WTC11 (cell line): ENCODE data around the gene PRSS33. TPM values are rescaled to one million over a fixed set of nuclear protein-coding genes. Genes with fewer than 3 reads are reported as not detected.

ENCODE experiments used
- ATAC-seq: fragments of 200-7000 bp; cut with Tn5 transposase; 2 replicates; pipeline ENCODE4 v1.10.0; 2021; ENCODE audit warnings: mild to moderate bottlenecking, moderate library complexity
- CTCF ChIA-PET: fragments of 300-600 bp; sonication (Branson Sonifier 250); formaldehyde crosslinking; loops from one replicate; lab custom pipeline; 2021; ENCODE audit warnings: antibody characterized with exemption; lab: Charles Lee
- POLR2A ChIA-PET: fragments of 350-600 bp; sonication (Branson Sonifier 250); formaldehyde crosslinking; loops from one replicate; lab custom pipeline; 2021; ENCODE audit warnings: antibody characterized with exemption; lab: Charles Lee
- DNase-seq: peaks from one replicate; pipeline ENCODE4 v3.0.0; 2021; ENCODE audit warnings: low spot score
- H3K27ac Mint-ChIP-seq: 2 replicates; pipeline ENCODE4 v1.8.0; 2021; ENCODE audit warnings: mixed read lengths
- H3K27me3 Mint-ChIP-seq: 2 replicates; pipeline ENCODE4 v1.8.0; 2021; ENCODE audit warnings: low read depth, mild to moderate bottlenecking, moderate library complexity, mixed read lengths
- H3K36me3 Mint-ChIP-seq: 2 replicates; pipeline ENCODE4 v1.8.0; 2021; ENCODE audit warnings: mixed read lengths
- H3K4me1 Mint-ChIP-seq: 2 replicates; pipeline ENCODE4 v1.8.0; 2022; ENCODE audit warnings: mixed read lengths
- H3K4me3 Mint-ChIP-seq: 2 replicates; pipeline ENCODE4 v1.8.0; 2021; ENCODE audit warnings: mild to moderate bottlenecking, moderate library complexity, mixed read lengths
- H3K9me3 Mint-ChIP-seq: 2 replicates; pipeline ENCODE4 v1.8.0; 2021; ENCODE audit warnings: mixed read lengths
- ATF3 ChIP-seq: sonication (generic); formaldehyde crosslinking; conservative IDR thresholded peaks from 2 replicates; pipeline ENCODE4 v1.8.1; 2022; ENCODE audit warnings: mild to moderate bottlenecking, missing genetic modification reagents
- CREB1 ChIP-seq: sonication (generic); formaldehyde crosslinking; IDR thresholded peaks from 2 replicates; pipeline ENCODE4 v1.8.0; 2023; ENCODE audit warnings: mild to moderate bottlenecking, missing genetic modification reagents
- CTCF ChIP-seq: fragments of 200-600 bp; IDR thresholded peaks from 2 replicates; pipeline ENCODE4 v1.8.0; 2022; ENCODE audit warnings: antibody characterized with exemption
- FOXJ3 ChIP-seq: sonication (generic); formaldehyde crosslinking; IDR thresholded peaks from 2 replicates; pipeline ENCODE4 v1.9.0; 2021; ENCODE audit warnings: missing genetic modification reagents, mild to moderate bottlenecking, borderline replicate concordance
- GRHL2 ChIP-seq: fragments of 250-450 bp; sonication (Bioruptor Pico); IDR thresholded peaks from 2 replicates; pipeline ENCODE4 v1.8.0; 2022; ENCODE audit warnings: mild to moderate bottlenecking, moderate library complexity; ENCODE audit not compliant: insufficient replicate concordance, severe bottlenecking
- GTF2I ChIP-seq: fragments of 250-450 bp; sonication (Bioruptor Pico); conservative IDR thresholded peaks from 2 replicates; pipeline ENCODE4 v1.4.0; 2021; ENCODE audit warnings: mild to moderate bottlenecking
- HMGXB4 ChIP-seq: sonication (generic); formaldehyde crosslinking; IDR thresholded peaks from 2 replicates; pipeline ENCODE4 v1.8.1; 2023; ENCODE audit warnings: mild to moderate bottlenecking, moderate library complexity, missing genetic modification reagents
- IRF2 ChIP-seq: sonication (generic); formaldehyde crosslinking; IDR thresholded peaks from 2 replicates; pipeline ENCODE4 v1.8.0; 2022; ENCODE audit warnings: low read depth, missing genetic modification reagents, borderline replicate concordance
- JUN ChIP-seq: sonication (generic); formaldehyde crosslinking; IDR thresholded peaks from 2 replicates; pipeline ENCODE4 v1.8.0; 2023; ENCODE audit warnings: mild to moderate bottlenecking, missing genetic modification reagents
- NR1H2 ChIP-seq: sonication (generic); formaldehyde crosslinking; IDR thresholded peaks from 2 replicates; pipeline ENCODE4 v1.9.0; 2021; ENCODE audit warnings: mild to moderate bottlenecking, moderate library complexity, missing genetic modification reagents
- PREB ChIP-seq: sonication (generic); formaldehyde crosslinking; IDR thresholded peaks from 2 replicates; pipeline ENCODE4 v1.8.1; 2022; ENCODE audit warnings: mild to moderate bottlenecking, missing genetic modification reagents, moderate library complexity, borderline replicate concordance
- RELA ChIP-seq: sonication (generic); formaldehyde crosslinking; IDR thresholded peaks from 2 replicates; pipeline ENCODE4 v1.8.1; 2022; ENCODE audit warnings: missing genetic modification reagents, mild to moderate bottlenecking, borderline replicate concordance
- TEAD1 ChIP-seq: sonication (generic); formaldehyde crosslinking; IDR thresholded peaks from 2 replicates; pipeline ENCODE4 v1.8.0; 2022; ENCODE audit warnings: mild to moderate bottlenecking, missing genetic modification reagents
- TP53 ChIP-seq: sonication (generic); formaldehyde crosslinking; IDR thresholded peaks from 2 replicates; pipeline ENCODE4 v1.8.1; 2023; ENCODE audit warnings: mild to moderate bottlenecking, missing genetic modification reagents
- ZBTB21 ChIP-seq: sonication (generic); formaldehyde crosslinking; IDR thresholded peaks from 2 replicates; pipeline ENCODE4 v1.8.1; 2023; ENCODE audit warnings: mild to moderate bottlenecking, missing genetic modification reagents, borderline replicate concordance
- ZNF121 ChIP-seq: sonication (generic); formaldehyde crosslinking; IDR thresholded peaks from 2 replicates; pipeline ENCODE4 v1.8.0; 2023; ENCODE audit warnings: missing genetic modification reagents
- ZNF232 ChIP-seq: sonication (generic); formaldehyde crosslinking; IDR thresholded peaks from 2 replicates; pipeline ENCODE4 v1.8.0; 2022; ENCODE audit warnings: mild to moderate bottlenecking, missing genetic modification reagents
- ZNF263 ChIP-seq: sonication (generic); formaldehyde crosslinking; IDR thresholded peaks from 2 replicates; pipeline ENCODE4 v1.8.1; 2022; ENCODE audit warnings: low read depth, mild to moderate bottlenecking, moderate library complexity, missing genetic modification reagents
- ZSCAN18 ChIP-seq: fragments of 250-450 bp; sonication (Bioruptor Pico); IDR thresholded peaks from 2 replicates; pipeline ENCODE4 v2.1.2; 2022; ENCODE audit warnings: mild to moderate bottlenecking, moderate library complexity
- total RNA-seq: library from RNA; stranded (reverse); gene quantifications from 3 replicates; pipeline ENCODE4 v1.2.3, GENCODE V29; 2021
- TF ChIP-seq, protein P1 (sequence below): sonication (generic); formaldehyde crosslinking; conservative IDR thresholded peaks from 2 replicates; pipeline ENCODE4 v1.8.1; 2023; ENCODE audit warnings: mild to moderate bottlenecking, low read depth, missing genetic modification reagents, moderate library complexity
- TF ChIP-seq, protein P2 (sequence below): fragments of 250-450 bp; sonication (Bioruptor Pico); conservative IDR thresholded peaks from 2 replicates; pipeline ENCODE4 v1.9.0; 2021; ENCODE audit warnings: mild to moderate bottlenecking

The PRSS33 gene
- total RNA-seq, 1 experiment from 2014 or later, result 0.24 TPM

DNA sequence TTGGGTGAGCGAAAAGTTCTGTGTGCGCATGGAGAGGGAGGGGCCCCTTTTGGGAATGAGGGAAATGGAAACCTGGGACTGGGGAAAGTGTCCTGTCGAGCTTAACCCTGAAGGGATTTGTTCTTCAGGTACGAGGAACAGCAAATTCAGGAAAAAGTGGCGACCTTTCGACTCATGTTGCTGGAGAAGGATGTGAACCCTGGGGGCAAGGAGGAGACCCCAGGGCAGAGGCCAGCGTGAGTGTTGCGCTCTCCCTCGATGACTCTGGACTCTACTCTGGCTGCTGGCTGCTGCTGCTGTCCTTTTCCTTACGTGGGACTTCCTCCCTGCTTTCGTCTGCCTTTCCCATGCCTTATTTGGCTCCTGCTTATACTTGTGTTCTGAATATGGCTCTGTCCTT, 30.0 kb downstream of the PRSS33 start (continued):
- TF ChIP-seq CREB1, result no peak
- TF ChIP-seq IRF2 (CRISPR knock-in tag), result no peak

- Mint-ChIP-seq H3K27ac (peak overlapping the region; percentile 12), H3K9me3 (peaks cover 23% of the 10 kb centered on the region), H3K36me3 (peaks cover 77% of the 10 kb centered on the region), H3K4me3 (no peak overlapping the region), H3K4me1 (peaks cover 27% of the 10 kb centered on the region), H3K27me3 (no peaks in the 10 kb centered on the region)
- no peak for DNase-seq
- ChIA-PET POLR2A (no interaction called here), CTCF (interaction anchor here (0.6 kb wide), 1 partner anchor 100 kb away, joined by 4 read pairs; no protein-coding TSS in a partner anchor)
- no peak for TF ChIP-seq ZNF232 (CRISPR knock-in tag)
- TF ChIP-seq, protein P1, sequence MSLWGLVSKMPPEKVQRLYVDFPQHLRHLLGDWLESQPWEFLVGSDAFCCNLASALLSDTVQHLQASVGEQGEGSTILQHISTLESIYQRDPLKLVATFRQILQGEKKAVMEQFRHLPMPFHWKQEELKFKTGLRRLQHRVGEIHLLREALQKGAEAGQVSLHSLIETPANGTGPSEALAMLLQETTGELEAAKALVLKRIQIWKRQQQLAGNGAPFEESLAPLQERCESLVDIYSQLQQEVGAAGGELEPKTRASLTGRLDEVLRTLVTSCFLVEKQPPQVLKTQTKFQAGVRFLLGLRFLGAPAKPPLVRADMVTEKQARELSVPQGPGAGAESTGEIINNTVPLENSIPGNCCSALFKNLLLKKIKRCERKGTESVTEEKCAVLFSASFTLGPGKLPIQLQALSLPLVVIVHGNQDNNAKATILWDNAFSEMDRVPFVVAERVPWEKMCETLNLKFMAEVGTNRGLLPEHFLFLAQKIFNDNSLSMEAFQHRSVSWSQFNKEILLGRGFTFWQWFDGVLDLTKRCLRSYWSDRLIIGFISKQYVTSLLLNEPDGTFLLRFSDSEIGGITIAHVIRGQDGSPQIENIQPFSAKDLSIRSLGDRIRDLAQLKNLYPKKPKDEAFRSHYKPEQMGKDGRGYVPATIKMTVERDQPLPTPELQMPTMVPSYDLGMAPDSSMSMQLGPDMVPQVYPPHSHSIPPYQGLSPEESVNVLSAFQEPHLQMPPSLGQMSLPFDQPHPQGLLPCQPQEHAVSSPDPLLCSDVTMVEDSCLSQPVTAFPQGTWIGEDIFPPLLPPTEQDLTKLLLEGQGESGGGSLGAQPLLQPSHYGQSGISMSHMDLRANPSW (CRISPR knock-in tag), result no peak
- TF ChIP-seq ZBTB21 (CRISPR knock-in tag), result no peak
- no peak for TF ChIP-seq FOXJ3 (CRISPR knock-in tag)
- TF ChIP-seq ATF3 (CRISPR knock-in tag), result no peak
- no peak for TF ChIP-seq NR1H2 (CRISPR knock-in tag)
- no peak for TF ChIP-seq PREB (CRISPR knock-in tag)
- no peak for TF ChIP-seq JUN (CRISPR knock-in tag)
- TF ChIP-seq GTF2I, result no peak
- TF ChIP-seq CTCF, result no peak
- no peak for TF ChIP-seq TP53 (CRISPR knock-in tag)
- no peak for TF ChIP-seq RELA
- TF ChIP-seq ZNF263 (CRISPR knock-in tag), result no peak
- TF ChIP-seq TEAD1, result no peak
- TF ChIP-seq HMGXB4, result no peak
- TF ChIP-seq, protein P2, sequence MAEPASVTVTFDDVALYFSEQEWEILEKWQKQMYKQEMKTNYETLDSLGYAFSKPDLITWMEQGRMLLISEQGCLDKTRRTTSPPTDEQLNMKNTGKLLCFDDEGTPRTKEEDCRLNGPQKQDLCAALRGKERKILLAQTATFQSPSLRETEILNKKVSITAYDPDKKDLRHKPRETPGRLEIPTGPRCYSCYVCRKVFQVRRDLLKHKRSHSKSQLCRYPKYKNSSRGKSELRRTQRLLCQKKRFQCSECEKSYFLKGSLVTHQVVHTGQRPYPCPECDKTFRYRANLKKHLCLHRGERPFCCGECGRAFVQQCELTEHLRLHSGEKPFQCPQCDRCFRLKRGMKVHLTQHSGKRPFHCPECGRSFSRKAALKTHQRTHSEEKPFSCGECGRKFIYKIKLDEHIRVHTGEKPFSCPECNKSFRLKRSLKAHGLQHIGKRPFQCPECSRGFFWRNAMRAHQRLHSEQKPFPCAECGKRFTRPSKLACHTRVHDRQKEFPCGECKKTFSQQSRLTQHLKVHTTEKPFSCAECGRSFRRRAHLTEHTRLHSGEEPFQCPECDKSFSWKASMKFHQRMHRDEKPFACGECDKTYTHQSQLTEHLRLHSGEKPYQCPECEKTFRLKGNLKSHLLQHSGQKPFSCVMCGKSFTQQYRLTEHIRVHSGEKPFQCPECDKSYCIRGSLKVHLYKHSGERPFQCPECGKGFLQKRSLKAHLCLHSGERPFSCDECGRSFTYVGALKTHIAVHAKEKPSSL (CRISPR knock-in tag), result no peak
- TF ChIP-seq GRHL2, result no peak
- TF ChIP-seq ZSCAN18 (CRISPR knock-in tag), result no peak
- TF ChIP-seq ZNF121 (CRISPR knock-in tag), result no peak
- no peak for ATAC-seq
These were observed 30.9 kb downstream of the PRSS33 start for GRCh38 chr16:2756288-2757015.
